Suprapubic skin (tissue), 4 donors: ENCODE data around the gene FOLH1.

Source experiments
- EP300 ChIP-seq: sonication (generic); formaldehyde crosslinking; IDR thresholded peaks from one replicate; pipeline ENCODE4 v1.6.1; 2017; ENCODE audit warnings: antibody characterized with exemption
- POLR2A ChIP-seq, 2 donors: fragments of 450-650 bp; IDR thresholded peaks; one replicate each; pipeline ENCODE4 v1.6.1; 2017; ENCODE audit warnings: antibody characterized with exemption in 2 of 2, mild to moderate bottlenecking in 2 of 2, moderate library complexity in 2 of 2
- POLR2AphosphoS5 ChIP-seq, 3 donors: sonication (generic); formaldehyde crosslinking; IDR thresholded peaks; one replicate each; pipeline ENCODE4 v1.6.1; 2017; ENCODE audit warnings: antibody characterized with exemption in 3 of 3
- TF ChIP-seq, protein P1 (sequence below), 2 donors: fragments of 200-600 bp in 1 of 2; fragments of 450-650 bp in 1 of 2; sonication (generic) in 1 of 2; IDR thresholded peaks; one replicate each; pipeline ENCODE4 v1.5.1; 2016 to 2019; ENCODE audit warnings: antibody characterized with exemption in 2 of 2, mild to moderate bottlenecking in 1 of 2, moderate library complexity in 1 of 2

DNA sequence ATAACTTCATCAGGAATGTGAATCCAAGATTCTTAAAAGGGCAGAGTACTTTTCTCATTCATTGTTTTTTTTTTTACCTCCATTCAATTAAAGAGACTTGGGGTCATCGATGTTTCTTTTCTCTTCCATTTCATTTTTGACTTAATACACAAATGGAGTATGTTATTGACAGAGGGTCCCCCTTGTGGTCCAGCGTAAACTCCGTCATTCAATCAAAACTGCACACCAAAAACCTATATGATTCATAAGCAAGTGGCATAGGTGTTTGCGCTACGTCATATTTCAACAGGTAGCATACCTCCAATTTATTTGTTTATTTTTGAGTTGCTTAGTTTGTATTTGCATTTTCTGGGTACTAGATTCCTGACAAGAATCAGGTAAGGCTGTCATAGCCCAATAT, 12.7 kb upstream of the FOLH1 start:
- TF ChIP-seq EP300 (no peak), POLR2A (IDR thresholded peaks at IDR 0.05) (no peak), POLR2AphosphoS5 (IDR thresholded peaks at IDR 0.05) (no peak)
- TF ChIP-seq, protein P1, sequence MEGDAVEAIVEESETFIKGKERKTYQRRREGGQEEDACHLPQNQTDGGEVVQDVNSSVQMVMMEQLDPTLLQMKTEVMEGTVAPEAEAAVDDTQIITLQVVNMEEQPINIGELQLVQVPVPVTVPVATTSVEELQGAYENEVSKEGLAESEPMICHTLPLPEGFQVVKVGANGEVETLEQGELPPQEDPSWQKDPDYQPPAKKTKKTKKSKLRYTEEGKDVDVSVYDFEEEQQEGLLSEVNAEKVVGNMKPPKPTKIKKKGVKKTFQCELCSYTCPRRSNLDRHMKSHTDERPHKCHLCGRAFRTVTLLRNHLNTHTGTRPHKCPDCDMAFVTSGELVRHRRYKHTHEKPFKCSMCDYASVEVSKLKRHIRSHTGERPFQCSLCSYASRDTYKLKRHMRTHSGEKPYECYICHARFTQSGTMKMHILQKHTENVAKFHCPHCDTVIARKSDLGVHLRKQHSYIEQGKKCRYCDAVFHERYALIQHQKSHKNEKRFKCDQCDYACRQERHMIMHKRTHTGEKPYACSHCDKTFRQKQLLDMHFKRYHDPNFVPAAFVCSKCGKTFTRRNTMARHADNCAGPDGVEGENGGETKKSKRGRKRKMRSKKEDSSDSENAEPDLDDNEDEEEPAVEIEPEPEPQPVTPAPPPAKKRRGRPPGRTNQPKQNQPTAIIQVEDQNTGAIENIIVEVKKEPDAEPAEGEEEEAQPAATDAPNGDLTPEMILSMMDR (IDR thresholded peaks at IDR 0.05), result no peak
